Astrocyte (in vitro differentiated cells and primary cell): ENCODE data around the gene AMACR. TPM values are rescaled to one million over a fixed set of nuclear protein-coding genes. Genes with fewer than 3 reads are reported as not detected.

Source experiments
- DNase-seq: peaks from one replicate; pipeline ENCODE4 v3.0.0-alpha.2; 2010; ENCODE audit warnings: low read depth
- FAIRE-seq: peaks from 2 replicates; lab custom pipeline; 2011; peaks lifted over from hg19 to GRCh38; lab: Jason Lieb, UNC
- H2AFZ ChIP-seq: 2 replicates; pipeline ENCODE4 v1.6.0; 2012; ENCODE audit warnings: low read depth, low read length, inconsistent platforms
- H3K27ac ChIP-seq: 2 replicates; pipeline ENCODE4 v1.5.1; 2011; ENCODE audit warnings: low read depth, low read length, inconsistent platforms
- H3K27me3 ChIP-seq: 2 replicates; pipeline ENCODE4 v1.6.0; 2011; ENCODE audit warnings: low read length, inconsistent platforms; ENCODE audit not compliant: insufficient read depth
- H3K36me3 ChIP-seq: 2 replicates; pipeline ENCODE4 v1.5.1; 2011; ENCODE audit warnings: low read length, inconsistent platforms; ENCODE audit not compliant: insufficient read depth
- H3K4me1 ChIP-seq: 2 replicates; pipeline ENCODE4 v1.5.1; 2011; ENCODE audit warnings: low read length, inconsistent platforms; ENCODE audit not compliant: insufficient read depth
- H3K4me2 ChIP-seq: 2 replicates; pipeline ENCODE4 v1.6.0; 2012; ENCODE audit warnings: low read length, inconsistent platforms
- H3K4me3 ChIP-seq: 2 replicates; pipeline ENCODE4 v1.5.1; 2011; ENCODE audit warnings: low read depth, mild to moderate bottlenecking, low read length, inconsistent platforms; ENCODE audit not compliant: insufficient read depth
- H3K79me2 ChIP-seq: 2 replicates; pipeline ENCODE4 v1.6.0; 2012; ENCODE audit warnings: mild to moderate bottlenecking, low read length, inconsistent platforms; ENCODE audit not compliant: insufficient read depth
- H3K9ac ChIP-seq: 2 replicates; pipeline ENCODE4 v1.6.0; 2012; ENCODE audit warnings: mild to moderate bottlenecking, low read length, inconsistent platforms
- H3K9me3 ChIP-seq: 2 replicates; pipeline ENCODE4 v1.5.1; 2012; ENCODE audit warnings: low read depth, mild to moderate bottlenecking, low read length, inconsistent platforms; ENCODE audit not compliant: insufficient read depth
- H4K20me1 ChIP-seq: 2 replicates; pipeline ENCODE4 v1.6.0; 2012; ENCODE audit warnings: low read length, inconsistent platforms; ENCODE audit not compliant: insufficient read depth
- H3K27ac Mint-ChIP-seq: one replicate; pipeline ENCODE4 v1.8.0; 2021; ENCODE audit warnings: mild to moderate bottlenecking, mixed read lengths; ENCODE audit not compliant: unreplicated experiment
- H3K27me3 Mint-ChIP-seq: one replicate; pipeline ENCODE4 v1.8.0; 2021; ENCODE audit warnings: low read depth, mixed read lengths; ENCODE audit not compliant: unreplicated experiment
- H3K36me3 Mint-ChIP-seq: one replicate; pipeline ENCODE4 v1.8.0; 2021; ENCODE audit warnings: low read depth, mixed read lengths; ENCODE audit not compliant: unreplicated experiment
- H3K4me1 Mint-ChIP-seq: one replicate; pipeline ENCODE4 v1.8.0; 2021; ENCODE audit warnings: low read depth, mixed read lengths; ENCODE audit not compliant: unreplicated experiment
- H3K4me3 Mint-ChIP-seq: one replicate; pipeline ENCODE4 v1.8.0; 2021; ENCODE audit warnings: mild to moderate bottlenecking, moderate library complexity, mixed read lengths; ENCODE audit not compliant: unreplicated experiment
- H3K9me3 Mint-ChIP-seq: one replicate; pipeline ENCODE4 v1.8.0; 2021; ENCODE audit warnings: mild to moderate bottlenecking, mixed read lengths; ENCODE audit not compliant: unreplicated experiment
- CTCF ChIP-seq: IDR thresholded peaks from 2 replicates; pipeline ENCODE4 v1.5.1; 2011; ENCODE audit warnings: low read depth, mild to moderate bottlenecking, inconsistent platforms, low read length, moderate library complexity; ENCODE audit not compliant: insufficient read depth
- EZH2 ChIP-seq: IDR thresholded peaks from 2 replicates; pipeline ENCODE4 v1.6.1; 2012; ENCODE audit warnings: mild to moderate bottlenecking, low read length, inconsistent platforms; ENCODE audit not compliant: insufficient read depth
- total RNA-seq: library from RNA; stranded (reverse); gene quantifications from 2 replicates; pipeline ENCODE4 v1.2.1, GENCODE V29; 2021

AMACR gene
- total RNA-seq, 1 donor from 2014 or later = 13.4 TPM

GRCh38 chr5:34042321-34042720, 34.5 kb upstream of the AMACR start:
- Histone ChIP-seq H3K9ac (no peak overlapping the region), H3K36me3 (no peaks in the 10 kb centered on the region), H3K27ac (no peak overlapping the region), H2AFZ (no peak overlapping the region), H3K4me1 (peaks cover 15% of the 10 kb centered on the region), H3K4me3 (no peak overlapping the region), H3K9me3 (no peaks in the 10 kb centered on the region), H3K79me2 (no peaks in the 10 kb centered on the region), H3K4me2 (no peak overlapping the region), H3K27me3 (no peaks in the 10 kb centered on the region), H4K20me1 (no peaks in the 10 kb centered on the region)
- Mint-ChIP-seq H3K4me1 (peaks cover 31% of the 10 kb centered on the region), H3K27ac (no peak overlapping the region), H3K36me3 (peaks cover 6% of the 10 kb centered on the region), H3K4me3 (no peak overlapping the region), H3K9me3 (no peaks in the 10 kb centered on the region), H3K27me3 (no peaks in the 10 kb centered on the region)
- FAIRE-seq (no peak), DNase-seq (no peak)
- TF ChIP-seq EZH2 (no peak), CTCF (no peak)

GRCh38 chr5:34041247-34041972, 33.6 kb upstream of the AMACR start:
- no peaks in the 10 kb centered on the region for H3K9me3 ChIP-seq
- no peak overlapping the region for H2AFZ ChIP-seq
- no peak for TF ChIP-seq EZH2
- TF ChIP-seq CTCF = no peak
- no peaks in the 10 kb centered on the region for H4K20me1 ChIP-seq
- no peak overlapping the region for H3K4me3 ChIP-seq
- Mint-ChIP-seq H3K9me3 (no peaks in the 10 kb centered on the region), H3K36me3 (peaks cover 6% of the 10 kb centered on the region), H3K4me3 (no peak overlapping the region), H3K4me1 (peaks cover 33% of the 10 kb centered on the region), H3K27me3 (no peaks in the 10 kb centered on the region), H3K27ac (no peak overlapping the region)
- H3K27ac ChIP-seq = no peak overlapping the region
- H3K27me3 ChIP-seq = no peaks in the 10 kb centered on the region
- H3K4me2 ChIP-seq = no peak overlapping the region
- H3K4me1 ChIP-seq = peaks cover 10% of the 10 kb centered on the region
- no peaks in the 10 kb centered on the region for H3K36me3 ChIP-seq
- DNase-seq = no peak
- no peak for FAIRE-seq
- no peak overlapping the region for H3K9ac ChIP-seq
- H3K79me2 ChIP-seq = no peaks in the 10 kb centered on the region

- Histone ChIP-seq H3K4me2 (no peak overlapping the region), H4K20me1 (no peaks in the 10 kb centered on the region), H2AFZ (no peak overlapping the region), H3K4me3 (no peak overlapping the region), H3K9me3 (no peaks in the 10 kb centered on the region), H3K4me1 (peaks cover 4% of the 10 kb centered on the region), H3K9ac (no peak overlapping the region), H3K27me3 (no peaks in the 10 kb centered on the region), H3K36me3 (no peaks in the 10 kb centered on the region), H3K79me2 (no peaks in the 10 kb centered on the region), H3K27ac (no peak overlapping the region)
- no peak overlapping the region for H3K4me3 Mint-ChIP-seq
- H3K36me3 Mint-ChIP-seq = peaks cover 6% of the 10 kb centered on the region
- FAIRE-seq (no peak), DNase-seq (no peak)
- peaks cover 32% of the 10 kb centered on the region for H3K4me1 Mint-ChIP-seq
- no peaks in the 10 kb centered on the region for H3K27me3 Mint-ChIP-seq
- no peak overlapping the region for H3K27ac Mint-ChIP-seq
- TF ChIP-seq CTCF (no peak), EZH2 (no peak)
- no peaks in the 10 kb centered on the region for H3K9me3 Mint-ChIP-seq
These were observed 32.6 kb upstream of the AMACR start for GRCh38 chr5:34040472-34040871.
